ACC112 (cell line): ENCODE measurements around the gene TNN.

Source experiments
- H2AFZ ChIP-seq: fragments of 200-600 bp; sonication (generic); one replicate; pipeline ENCODE4 v1.6.0; 2017; ENCODE audit warnings: antibody characterized with exemption, low read length; ENCODE audit not compliant: unreplicated experiment
- H3K27ac ChIP-seq: fragments of 200-600 bp; sonication (generic); 2 replicates; pipeline ENCODE4 v1.5.1; 2014; ENCODE audit warnings: low read depth, mild to moderate bottlenecking, antibody characterized with exemption, low read length, moderate library complexity
- H3K27me3 ChIP-seq: fragments of 200-600 bp; sonication (generic); 2 replicates; pipeline ENCODE4 v1.6.1; 2014; ENCODE audit warnings: mild to moderate bottlenecking, antibody characterized with exemption, low read length, moderate library complexity, mixed read lengths; ENCODE audit not compliant: insufficient read depth
- H3K36me3 ChIP-seq: fragments of 200-600 bp; sonication (generic); 2 replicates; pipeline ENCODE4 v1.6.1; 2016; ENCODE audit warnings: mild to moderate bottlenecking, antibody characterized with exemption, low read length, moderate library complexity, mixed read lengths; ENCODE audit not compliant: insufficient read depth
- H3K4me1 ChIP-seq: fragments of 200-600 bp; sonication (generic); one replicate; pipeline ENCODE4 v1.6.1; 2016; ENCODE audit warnings: low read length, mixed read lengths; ENCODE audit not compliant: insufficient read depth, unreplicated experiment, control insufficient read depth
- H3K4me3 ChIP-seq: fragments of 200-600 bp; sonication (generic); 2 replicates; pipeline ENCODE4 v1.5.1; 2014; ENCODE audit warnings: mild to moderate bottlenecking, low read depth, low read length
- H3K79me2 ChIP-seq: fragments of 200-600 bp; sonication (generic); one replicate; pipeline ENCODE4 v1.6.0; 2016; ENCODE audit warnings: low read length; ENCODE audit not compliant: control insufficient read depth, unreplicated experiment, insufficient read depth

The TNN gene

GRCh38 chr1:175191659-175192058 lies 124.0 kb downstream of the TNN start:
- Histone ChIP-seq H3K36me3 (no peaks in the 10 kb centered on the region), H3K4me3 (peak overlapping the region; percentile 74), H3K27ac (no peak overlapping the region), H3K79me2 (no peaks in the 10 kb centered on the region), H2AFZ (no peak overlapping the region), H3K27me3 (peaks cover 36% of the 10 kb centered on the region), H3K4me1 (peaks cover 3% of the 10 kb centered on the region)

GRCh38 chr1:175192111-175192629 lies 124.5 kb downstream of the TNN start:
- no peaks in the 10 kb centered on the region for H3K79me2 ChIP-seq
- peaks cover 3% of the 10 kb centered on the region for H3K4me1 ChIP-seq
- H3K27ac ChIP-seq: no peak overlapping the region
- no peaks in the 10 kb centered on the region for H3K36me3 ChIP-seq
- H3K27me3 ChIP-seq: peaks cover 33% of the 10 kb centered on the region
- H2AFZ ChIP-seq: no peak overlapping the region
- H3K4me3 ChIP-seq: peak overlapping the region; percentile 74

- H3K36me3 ChIP-seq: no peaks in the 10 kb centered on the region
- H2AFZ ChIP-seq: peak within 1 kb of the TSS; percentile 33
- H3K4me3 ChIP-seq: peak within 1 kb of the TSS; percentile 74
- peaks cover 33% of the 10 kb centered on the region for H3K27me3 ChIP-seq
- no peak within 1 kb of the TSS for H3K27ac ChIP-seq
- peaks cover 3% of the 10 kb centered on the region for H3K4me1 ChIP-seq
- no peaks in the 10 kb centered on the region for H3K79me2 ChIP-seq
Measured at GRCh38 chr1:175192630-175193526, 125.2 kb downstream of the TNN start, which contains the start of gene KIAA0040. TSS of gene KIAA0040 (minus strand) at chr1:175192776. CDS start at chr1:175161013, 31,763 bp downstream.

- Histone ChIP-seq H3K4me3 (peak overlapping the region; percentile 74; the same call in 1 of the 2 replicates), H3K27ac (no peak overlapping the region), H3K36me3 (no peaks in the 10 kb centered on the region), H2AFZ (no peak overlapping the region), H3K79me2 (no peaks in the 10 kb centered on the region), H3K27me3 (peaks cover 33% of the 10 kb centered on the region), H3K4me1 (peaks cover 3% of the 10 kb centered on the region)
Measured at GRCh38 chr1:175193527-175193910, 125.9 kb downstream of the TNN start.

- Histone ChIP-seq H3K27me3 (peaks cover 29% of the 10 kb centered on the region), H3K27ac (no peak overlapping the region)
Measured at GRCh38 chr1:175195281-175195680, 127.6 kb downstream of the TNN start.

GRCh38 chr1:175195798-175196197 lies 128.2 kb downstream of the TNN start:
- H3K27me3 ChIP-seq: peaks cover 24% of the 10 kb centered on the region
- H3K27ac ChIP-seq: no peak overlapping the region
- peaks cover 3% of the 10 kb centered on the region for H3K4me1 ChIP-seq
- H3K36me3 ChIP-seq: no peaks in the 10 kb centered on the region
- H2AFZ ChIP-seq: no peak overlapping the region
- H3K79me2 ChIP-seq: no peaks in the 10 kb centered on the region
- no peak overlapping the region for H3K4me3 ChIP-seq

More at GRCh38 chr1:175195281-175195680, 127.6 kb downstream of the TNN start:
- no peak overlapping the region for H2AFZ ChIP-seq
- peaks cover 3% of the 10 kb centered on the region for H3K4me1 ChIP-seq
- H3K79me2 ChIP-seq: no peaks in the 10 kb centered on the region
- no peak overlapping the region for H3K4me3 ChIP-seq
- no peaks in the 10 kb centered on the region for H3K36me3 ChIP-seq

- Histone ChIP-seq H3K79me2 (no peaks in the 10 kb centered on the region), H3K4me1 (peaks cover 3% of the 10 kb centered on the region), H3K27me3 (peaks cover 8% of the 10 kb centered on the region; the same call in 1 of the 2 replicates), H3K4me3 (no peak overlapping the region), H2AFZ (no peak overlapping the region), H3K36me3 (no peaks in the 10 kb centered on the region), H3K27ac (no peak overlapping the region)
Measured at GRCh38 chr1:175197531-175197930, 129.9 kb downstream of the TNN start.
